ENCODE data around the gene PREX1. TPM values are rescaled to one million over a fixed set of nuclear protein-coding genes. Genes with fewer than 3 reads are reported as not detected.

The PREX1 gene
- total and polyA plus RNA-seq, 2 experiments from 2014 or later: 2.4 to 10.3 TPM

- DNase-seq (ENCODE audit: low spot score) (peak; percentile 75), ATAC-seq (peak; percentile 99)
- no peaks in the 10 kb centered on the region for H3F3A ChIP-seq (replicated peaks; ENCODE audit: low read depth)
- Mint-ChIP-seq H3K27me3 (ENCODE audit: insufficient read depth, low read depth, poor library complexity) (peaks cover 8% of the 10 kb centered on the region), H3K4me3 (no peak overlapping the region), H3K36me3 (ENCODE audit: low read depth) (no peaks in the 10 kb centered on the region), H3K27ac (no peak overlapping the region; the same call in 1 of the 2 replicates), H3K4me1 (no peaks in the 10 kb centered on the region), H3K9me3 (no peaks in the 10 kb centered on the region)
- no peak overlapping the region for H3K4me3 ChIP-seq
- H3K4me2 ChIP-seq: no peak overlapping the region
- no peaks in the 10 kb centered on the region for H3K4me1 ChIP-seq (ENCODE audit: insufficient read depth)
- H3K27me3 ChIP-seq (ENCODE audit: insufficient read depth): no peaks in the 10 kb centered on the region
- no peak overlapping the region; the same call in 1 of the 2 replicates for H2AFZ ChIP-seq
- H3K27ac ChIP-seq (ENCODE audit: low read depth): no peak overlapping the region
- no peaks in the 10 kb centered on the region for H3K9me2 ChIP-seq (ENCODE audit: insufficient read depth)
- TF ChIP-seq EZH2 (IDR thresholded peaks at IDR 0.05; ENCODE audit: low read depth, unreplicated experiment): no peak
- TF ChIP-seq CREB1 (CRISPR knock-in tag; IDR thresholded peaks at IDR 0.05; ENCODE audit: low read depth): 0 out of 2 replicates have a peak, but pooled peaks have one; percentile 32
- TF ChIP-seq ETS1 (IDR thresholded peaks at IDR 0.05): 0 out of 2 replicates have a peak, but pooled peaks have one; percentile 41
- no peak for TF ChIP-seq ZNF114 (CRISPR knock-in tag; IDR thresholded peaks at IDR 0.05)
- no peak for TF ChIP-seq EZH2phosphoT487 (IDR thresholded peaks at IDR 0.05; ENCODE audit: unreplicated experiment)
- no peaks in the 10 kb centered on the region for H3K79me2 ChIP-seq (replicated peaks; ENCODE audit: insufficient read depth)
- no peaks in the 10 kb centered on the region for H3K36me3 ChIP-seq (ENCODE audit: insufficient read depth)
- H4K20me1 ChIP-seq (replicated peaks; ENCODE audit: insufficient read depth): no peaks in the 10 kb centered on the region
Observed at GRCh38 chr20:48839154-48839917, 11.5 kb upstream of the PREX1 start.

DNA sequence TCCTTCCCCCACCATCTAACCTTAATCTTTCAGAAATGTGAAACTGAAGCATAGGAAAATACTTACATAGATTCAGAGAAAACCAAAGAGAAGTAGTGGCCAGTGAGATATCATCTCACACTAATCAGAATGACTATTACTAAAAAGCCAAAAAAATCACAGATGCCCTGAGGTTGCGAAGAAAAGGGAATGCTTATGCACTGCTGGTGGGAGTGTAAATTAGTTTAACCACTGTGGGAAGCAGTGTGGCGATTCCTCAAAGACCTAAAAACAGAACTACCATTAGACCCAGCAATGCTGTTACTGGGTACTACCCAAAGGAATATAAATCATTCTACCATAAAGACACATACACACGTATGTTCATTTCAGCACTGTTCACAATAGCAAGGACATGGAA, 9.2 kb upstream of the PREX1 start:
- Histone ChIP-seq H2AFZ (no peak overlapping the region; the same call in 1 of the 2 replicates), H3K79me2 (replicated peaks; ENCODE audit: insufficient read depth) (no peaks in the 10 kb centered on the region), H3K27me3 (ENCODE audit: insufficient read depth) (no peaks in the 10 kb centered on the region), H3K4me2 (no peak overlapping the region), H3K4me1 (ENCODE audit: insufficient read depth) (no peaks in the 10 kb centered on the region), H4K20me1 (replicated peaks; ENCODE audit: insufficient read depth) (no peaks in the 10 kb centered on the region), H3K4me3 (no peak overlapping the region), H3K9me2 (ENCODE audit: insufficient read depth) (no peaks in the 10 kb centered on the region), H3K27ac (ENCODE audit: low read depth) (no peak overlapping the region), H3F3A (replicated peaks; ENCODE audit: low read depth) (no peaks in the 10 kb centered on the region), H3K36me3 (ENCODE audit: insufficient read depth) (no peaks in the 10 kb centered on the region)
- ATAC-seq (no peak), DNase-seq (ENCODE audit: low spot score) (no peak)
- Mint-ChIP-seq H3K27me3 (ENCODE audit: insufficient read depth, low read depth, poor library complexity) (peaks cover 9% of the 10 kb centered on the region), H3K27ac (no peak overlapping the region), H3K4me3 (no peak overlapping the region), H3K4me1 (no peaks in the 10 kb centered on the region), H3K9me3 (no peaks in the 10 kb centered on the region), H3K36me3 (ENCODE audit: low read depth) (no peaks in the 10 kb centered on the region)
- TF ChIP-seq ZNF114 (CRISPR knock-in tag; IDR thresholded peaks at IDR 0.05) (no peak), ZNF462 (CRISPR knock-in tag; IDR thresholded peaks at IDR 0.05) (no peak), JUNB (IDR thresholded peaks at IDR 0.05; ENCODE audit: unreplicated experiment) (no peak), POLR2AphosphoS5 (IDR thresholded peaks at IDR 0.05; ENCODE audit: low read depth) (no peak), EZH2 (IDR thresholded peaks at IDR 0.05; ENCODE audit: low read depth, unreplicated experiment) (no peak), EZH2phosphoT487 (IDR thresholded peaks at IDR 0.05; ENCODE audit: unreplicated experiment) (no peak), ZNF331 (CRISPR knock-in tag; IDR thresholded peaks at IDR 0.05; ENCODE audit: low read depth) (no peak), NANOG (IDR thresholded peaks at IDR 0.05; ENCODE audit: borderline replicate concordance) (no peak), STAT1 (IDR thresholded peaks at IDR 0.05; ENCODE audit: unreplicated experiment) (no peak)
